T-helper 17 cell (primary cell): ENCODE data around the gene RAVER2. TPM values are rescaled to one million over a fixed set of nuclear protein-coding genes. Genes with fewer than 3 reads are reported as not detected.
A peak's percentile ranks its signal among the peaks of the same experiment; 100 is the strongest.
"Not testable (repeated sequence)": the region's sequence is repeated elsewhere in the genome, so short reads cannot be mapped to it uniquely, and the experiment has no call there.

Experiments
- ATAC-seq: fragments of 150-1000 bp; cut with Tn5 transposase; 2 replicates; pipeline ENCODE4 v1.10.0; 2021; ENCODE audit warnings: mild to moderate bottlenecking, moderate library complexity
- DNase-seq, 3 donors: peaks; one replicate each; pipeline versions ENCODE4 v3.0.0 to v3.0.0-alpha.2; 2020 to 2021
- H3K9me3 ChIP-seq: one replicate; pipeline ENCODE4 v1.7.0; 2013; ENCODE audit warnings: low read length, mild to moderate bottlenecking; ENCODE audit not compliant: control insufficient read depth, poor library complexity, severe bottlenecking
- H3K27ac Mint-ChIP-seq: one replicate; pipeline ENCODE4 v1.8.0; 2022; ENCODE audit warnings: mild to moderate bottlenecking, moderate library complexity, mixed read lengths
- H3K27me3 Mint-ChIP-seq: one replicate; pipeline ENCODE4 v1.8.0; 2022; ENCODE audit warnings: mixed read lengths
- H3K36me3 Mint-ChIP-seq: one replicate; pipeline ENCODE4 v1.8.0; 2022; ENCODE audit warnings: low read depth, mixed read lengths
- H3K4me1 Mint-ChIP-seq: one replicate; pipeline ENCODE4 v1.8.0; 2022; ENCODE audit warnings: mild to moderate bottlenecking, mixed read lengths
- H3K4me3 Mint-ChIP-seq: one replicate; pipeline ENCODE4 v1.8.0; 2022; ENCODE audit warnings: mild to moderate bottlenecking, moderate library complexity, mixed read lengths
- total RNA-seq, 4 donors: library from RNA in 2 of 4; stranded (reverse) in 2 of 4; gene quantifications; one replicate each; pipeline ENCODE4 v1.2.3 and lab custom pipeline; 2022 to 2026

RAVER2 gene
- total RNA-seq, 2 donors from 2014 or later = 1.5 to 1.6 TPM

DNA sequence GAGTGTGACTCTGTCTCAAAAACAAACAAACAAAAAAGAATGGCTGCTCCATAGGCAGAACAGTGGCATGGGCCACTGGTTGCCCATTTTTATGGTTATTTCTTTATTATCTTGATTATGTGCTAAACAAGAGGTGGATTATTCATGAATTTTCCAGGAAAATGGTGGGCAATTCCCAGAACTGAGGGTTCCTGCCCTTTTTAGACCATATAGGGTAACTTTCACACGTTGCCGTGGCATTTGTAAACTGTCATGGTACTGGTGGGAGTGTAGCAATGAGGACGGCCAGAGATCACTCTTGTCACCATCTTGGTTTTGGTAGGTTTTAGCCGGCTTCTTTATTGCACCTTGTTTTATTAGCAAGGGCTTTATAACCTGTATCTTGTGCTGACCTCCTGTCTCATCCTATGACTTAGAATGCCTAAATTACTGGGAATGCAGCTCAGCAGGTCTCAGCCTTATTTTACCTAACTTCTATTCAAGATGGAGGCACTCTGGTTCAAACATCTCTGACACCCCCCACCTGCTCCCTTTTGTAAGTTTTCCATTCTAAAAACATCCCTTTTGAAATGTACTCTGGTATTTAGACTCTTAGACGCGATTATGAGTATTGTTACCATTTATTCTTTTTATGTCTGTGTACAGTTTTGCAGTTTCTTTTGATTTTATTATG, 57.1 kb downstream of the RAVER2 start:
- H3K36me3 Mint-ChIP-seq = peaks cover 2% of the 10 kb centered on the region
- H3K4me3 Mint-ChIP-seq = no peak overlapping the region
- no peaks in the 10 kb centered on the region for H3K9me3 ChIP-seq
- H3K27ac Mint-ChIP-seq = no peak overlapping the region
- peaks cover 3% of the 10 kb centered on the region for H3K4me1 Mint-ChIP-seq
- no peaks in the 10 kb centered on the region for H3K27me3 Mint-ChIP-seq
- ATAC-seq (no peak), DNase-seq (no peak)

DNA sequence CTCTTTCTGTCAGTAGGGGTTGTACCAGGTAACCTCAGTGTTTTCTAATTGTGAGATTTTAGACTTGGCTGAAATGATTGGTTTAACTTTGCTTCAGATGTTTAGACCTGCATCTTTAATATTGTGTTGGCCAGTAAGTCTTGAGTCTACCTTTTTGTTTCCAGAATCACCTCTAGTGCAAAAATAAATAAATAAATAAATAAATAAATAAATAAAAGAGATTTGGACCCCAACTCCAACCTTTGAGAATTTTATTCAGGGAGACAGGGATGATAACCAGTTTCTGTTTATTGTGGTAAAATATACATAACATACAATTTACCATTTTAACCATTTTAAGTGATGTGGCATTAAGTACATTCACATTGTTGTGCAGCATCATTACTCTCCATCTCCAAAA, 64.4 kb downstream of the RAVER2 start:
- Mint-ChIP-seq H3K27ac (no peak overlapping the region), H3K36me3 (no peaks in the 10 kb centered on the region), H3K4me3 (no peak overlapping the region), H3K27me3 (no peaks in the 10 kb centered on the region), H3K4me1 (no peaks in the 10 kb centered on the region)
- H3K9me3 ChIP-seq = no peaks in the 10 kb centered on the region
- DNase-seq (no peak), ATAC-seq (no peak)

DNA sequence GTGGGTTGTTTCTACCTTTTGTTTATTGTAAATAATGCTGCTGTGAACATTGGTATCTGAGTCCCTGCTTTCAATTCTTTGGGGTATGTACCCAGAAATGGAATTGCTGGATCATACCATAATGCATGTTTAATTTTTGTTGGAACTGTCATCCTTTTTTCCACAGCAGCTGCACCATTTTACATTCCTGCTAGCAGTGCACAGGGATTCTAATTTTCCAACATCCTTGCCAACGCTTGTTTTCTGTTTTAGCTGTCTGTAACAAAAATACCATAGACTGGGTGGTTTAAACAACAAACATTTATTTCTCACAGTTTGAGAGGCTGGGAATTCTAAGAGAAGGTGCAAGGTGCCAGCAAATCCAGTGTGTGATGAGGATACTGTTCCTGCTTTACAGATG, 65.1 kb downstream of the RAVER2 start:
- no peak for DNase-seq
- no peaks in the 10 kb centered on the region for H3K4me1 Mint-ChIP-seq
- no peaks in the 10 kb centered on the region for H3K9me3 ChIP-seq
- ATAC-seq = no peak
- H3K27me3 Mint-ChIP-seq = no peaks in the 10 kb centered on the region
- H3K4me3 Mint-ChIP-seq = no peak overlapping the region
- H3K36me3 Mint-ChIP-seq = no peaks in the 10 kb centered on the region
- no peak overlapping the region for H3K27ac Mint-ChIP-seq

DNA sequence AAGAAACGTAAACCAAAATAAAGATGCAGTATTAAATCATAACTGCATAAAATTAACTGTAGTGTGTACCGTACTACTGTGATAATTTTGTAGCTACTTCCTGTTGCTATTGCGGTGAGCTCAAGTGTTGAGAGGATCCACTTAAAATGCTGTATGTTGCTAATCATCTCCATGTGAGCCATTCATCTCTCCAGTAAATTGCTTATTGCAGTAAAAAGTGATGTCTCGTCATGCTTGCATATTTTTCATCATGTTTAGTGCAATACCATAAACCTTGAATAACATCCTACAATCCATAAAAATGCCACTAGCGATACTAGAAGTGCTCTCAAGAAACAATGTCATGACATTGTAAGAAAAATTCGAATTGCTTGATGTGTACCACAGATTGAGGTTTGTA, 66.3 kb downstream of the RAVER2 start:
- Mint-ChIP-seq H3K4me3 (no peak overlapping the region), H3K27me3 (no peaks in the 10 kb centered on the region), H3K4me1 (no peaks in the 10 kb centered on the region), H3K27ac (no peak overlapping the region), H3K36me3 (no peaks in the 10 kb centered on the region)
- ATAC-seq = no peak
- H3K9me3 ChIP-seq = no peaks in the 10 kb centered on the region
- DNase-seq = no peak

DNA sequence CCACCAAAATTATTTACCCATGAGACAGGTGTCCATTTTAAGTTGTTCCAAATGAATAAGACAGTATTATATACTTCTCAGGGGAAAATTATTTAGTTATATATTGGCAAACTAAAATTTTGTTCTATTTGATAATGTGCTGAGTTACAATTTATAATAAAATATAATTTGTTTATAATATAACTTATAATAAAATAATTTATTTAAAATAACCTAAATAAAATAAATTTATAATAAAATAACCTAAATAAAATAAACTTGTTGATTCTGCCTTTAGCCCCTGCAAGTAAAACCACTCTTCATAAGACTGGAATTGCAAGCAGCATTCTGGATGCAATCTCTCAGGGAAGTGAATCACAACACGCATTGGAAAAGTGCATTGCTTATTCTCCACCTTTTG, 69.6 kb downstream of the RAVER2 start:
- H3K27me3 Mint-ChIP-seq = peaks cover 4% of the 10 kb centered on the region
- H3K27ac Mint-ChIP-seq = no peak overlapping the region
- no peaks in the 10 kb centered on the region for H3K4me1 Mint-ChIP-seq
- no peak overlapping the region for H3K4me3 Mint-ChIP-seq
- H3K36me3 Mint-ChIP-seq = no peaks in the 10 kb centered on the region
- H3K9me3 ChIP-seq = no peaks in the 10 kb centered on the region
- ATAC-seq (no peak), DNase-seq (no peak)

DNA sequence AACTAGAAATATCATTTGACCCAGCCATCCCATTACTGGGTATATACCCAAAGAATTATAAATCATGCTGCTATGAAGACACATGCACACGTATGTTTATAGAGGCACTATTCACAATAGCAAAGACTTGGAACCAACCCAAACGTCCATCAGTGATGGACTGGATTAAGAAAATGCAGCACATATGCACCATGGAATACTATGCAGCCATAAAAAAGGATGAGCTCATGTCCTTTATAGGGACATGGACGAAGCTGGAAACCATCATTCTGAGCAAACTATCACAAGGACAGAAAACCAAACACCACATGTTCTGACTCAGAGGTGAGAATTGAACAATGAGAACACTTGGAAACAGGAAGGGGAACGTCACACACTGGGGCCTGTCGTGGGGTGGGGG, 72.5 kb downstream of the RAVER2 start:
- H3K4me3 Mint-ChIP-seq = peak overlapping the region; percentile 31
- not testable (repeated sequence) for H3K27me3 Mint-ChIP-seq, H3K36me3 Mint-ChIP-seq, H3K4me1 Mint-ChIP-seq, H3K9me3 ChIP-seq, ATAC-seq, DNase-seq, H3K27ac Mint-ChIP-seq

DNA sequence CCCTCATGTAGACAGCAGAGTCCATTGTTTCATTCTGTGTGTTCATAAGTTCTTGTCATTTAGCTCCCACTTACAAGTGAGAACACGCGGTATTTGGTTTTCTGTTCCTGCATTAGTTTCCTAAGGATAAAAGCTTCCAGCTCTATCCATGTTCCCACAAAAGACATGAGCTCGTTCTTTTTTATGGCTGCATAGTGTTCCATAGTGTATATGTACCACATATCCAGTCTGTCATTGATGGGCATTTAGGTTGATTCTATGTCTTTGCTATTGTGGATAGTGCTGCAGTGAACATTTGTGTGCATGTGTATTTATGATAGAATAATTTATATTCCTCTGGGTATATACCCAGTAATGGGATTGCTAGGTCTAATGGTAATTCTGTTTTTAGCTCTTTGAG, 75.7 kb downstream of the RAVER2 start:
- H3K27ac Mint-ChIP-seq = not testable (repeated sequence)

DNA sequence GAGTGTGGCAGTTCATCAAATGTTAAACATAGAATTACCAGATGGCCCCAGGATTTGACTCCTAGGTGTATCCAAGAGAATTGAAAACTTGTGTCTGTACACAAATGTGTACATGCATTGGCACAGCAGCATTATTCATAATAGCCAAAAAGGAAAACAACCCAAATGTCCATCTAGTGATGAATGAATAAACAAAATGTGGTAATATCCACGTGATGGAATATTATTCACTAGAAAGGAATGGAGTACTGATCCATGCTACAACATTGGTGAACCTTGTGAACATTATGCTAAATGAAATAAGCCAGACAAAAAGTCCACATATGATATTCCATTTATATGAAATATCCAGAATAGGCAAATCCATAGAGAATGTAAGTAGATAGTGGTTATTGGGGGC, 77.7 kb downstream of the RAVER2 start:
- Mint-ChIP-seq H3K36me3 (no peaks in the 10 kb centered on the region), H3K27ac (no peak overlapping the region), H3K4me3 (no peak overlapping the region), H3K4me1 (peaks cover 17% of the 10 kb centered on the region), H3K27me3 (peaks cover 4% of the 10 kb centered on the region)
- no peaks in the 10 kb centered on the region for H3K9me3 ChIP-seq
- DNase-seq (no peak), ATAC-seq (no peak)

More for the DNA sequence above, 75.7 kb downstream of the RAVER2 start:
- H3K4me3 Mint-ChIP-seq, DNase-seq, H3K4me1 Mint-ChIP-seq, H3K9me3 ChIP-seq, H3K36me3 Mint-ChIP-seq, ATAC-seq, H3K27me3 Mint-ChIP-seq: not testable (repeated sequence)

DNA sequence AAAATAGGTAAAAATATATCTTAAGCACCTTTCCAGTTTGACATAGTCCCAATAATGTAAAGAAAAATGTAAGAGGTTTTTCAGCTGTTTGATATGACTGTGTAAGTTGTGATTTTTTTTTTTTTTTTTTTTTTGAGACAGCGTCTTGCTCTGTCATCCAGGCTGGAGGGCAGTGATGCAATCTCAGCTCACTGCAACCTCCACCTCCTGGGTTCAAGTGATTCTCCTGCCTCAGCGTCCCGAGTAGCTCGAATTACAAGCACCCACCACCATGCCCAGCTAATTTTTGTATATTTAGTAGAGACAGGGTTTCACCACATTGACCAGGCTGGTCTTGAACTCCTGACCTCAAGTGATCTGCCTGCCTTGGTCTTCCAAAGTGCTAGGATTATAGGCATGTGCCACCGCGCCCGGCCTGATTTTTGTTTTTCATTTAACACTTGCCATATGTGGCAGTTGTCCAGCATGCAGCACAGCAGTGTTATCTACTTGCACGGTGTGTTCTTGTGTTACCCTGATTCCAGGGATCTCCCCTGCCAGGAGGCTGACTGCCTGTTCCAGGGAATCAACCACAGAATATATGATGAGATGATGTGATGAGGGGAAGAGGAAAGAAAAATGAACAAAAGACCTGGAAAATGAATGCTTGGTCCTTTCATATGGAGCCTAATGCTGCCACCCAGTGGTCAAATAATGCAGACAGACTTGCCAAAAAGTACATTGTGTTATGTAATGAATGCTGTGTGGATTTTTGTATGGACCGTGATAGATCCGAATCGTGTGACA, 79.0 kb downstream of the RAVER2 start:
- ATAC-seq = peak; percentile 60
- Mint-ChIP-seq H3K4me1 (peaks cover 27% of the 10 kb centered on the region), H3K27me3 (no peaks in the 10 kb centered on the region), H3K4me3 (peak overlapping the region; percentile 67), H3K27ac (peak overlapping the region; percentile 87), H3K36me3 (peaks cover 2% of the 10 kb centered on the region)
- peak in 1 of 3 donors; percentile 50 for DNase-seq
- H3K9me3 ChIP-seq = no peaks in the 10 kb centered on the region

DNA sequence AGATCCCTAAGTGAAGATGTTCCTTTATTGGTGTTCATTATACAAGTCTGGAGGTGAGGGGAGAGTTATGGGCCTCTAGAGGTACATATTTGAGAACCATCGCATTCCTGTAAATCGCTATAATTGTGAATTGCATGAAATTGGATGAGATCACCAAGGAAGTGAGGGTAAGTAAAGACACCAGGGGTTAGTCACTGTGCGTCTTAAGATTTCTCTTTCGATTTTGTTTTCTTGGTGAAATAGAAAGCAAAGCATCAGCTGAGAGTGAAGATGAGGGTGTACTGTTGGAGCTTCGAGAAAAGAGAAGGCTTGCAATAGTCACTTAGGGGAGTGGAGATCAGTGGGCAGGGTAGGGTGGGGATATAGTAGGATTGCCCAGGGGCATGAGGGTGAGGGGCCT, 82.1 kb downstream of the RAVER2 start:
- H3K36me3 Mint-ChIP-seq = peaks cover 2% of the 10 kb centered on the region
- no peak for DNase-seq
- peaks cover 40% of the 10 kb centered on the region for H3K4me1 Mint-ChIP-seq
- H3K27me3 Mint-ChIP-seq = no peaks in the 10 kb centered on the region
- H3K27ac Mint-ChIP-seq = peak overlapping the region; percentile 96
- peak; percentile 76 for ATAC-seq
- H3K9me3 ChIP-seq = no peaks in the 10 kb centered on the region
- peak overlapping the region; percentile 90 for H3K4me3 Mint-ChIP-seq

DNA sequence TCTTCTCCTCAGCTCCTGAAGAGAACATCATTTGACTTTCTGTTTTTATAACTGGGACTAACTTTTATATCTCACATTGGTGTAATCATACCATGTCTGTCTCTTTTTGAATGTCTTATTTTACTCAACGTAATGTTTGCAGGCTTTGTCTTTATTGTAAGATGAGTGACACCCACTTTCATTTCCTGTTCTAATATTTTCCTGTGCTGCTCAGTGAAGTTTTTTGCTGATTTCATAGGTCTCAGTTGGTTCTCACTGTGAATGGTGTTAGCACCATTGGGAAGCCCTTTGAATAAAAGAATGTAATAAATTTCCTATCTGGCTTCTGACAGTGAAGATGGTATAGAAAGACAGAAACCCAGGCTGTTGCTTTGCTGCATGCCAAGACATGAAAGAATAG, 84.0 kb downstream of the RAVER2 start:
- H3K9me3 ChIP-seq = no peaks in the 10 kb centered on the region
- DNase-seq (no peak), ATAC-seq (peak; percentile 26)
- Mint-ChIP-seq H3K4me3 (peak overlapping the region; percentile 77), H3K4me1 (peaks cover 43% of the 10 kb centered on the region), H3K27ac (peak overlapping the region; percentile 96), H3K27me3 (no peaks in the 10 kb centered on the region), H3K36me3 (peaks cover 4% of the 10 kb centered on the region)

DNA sequence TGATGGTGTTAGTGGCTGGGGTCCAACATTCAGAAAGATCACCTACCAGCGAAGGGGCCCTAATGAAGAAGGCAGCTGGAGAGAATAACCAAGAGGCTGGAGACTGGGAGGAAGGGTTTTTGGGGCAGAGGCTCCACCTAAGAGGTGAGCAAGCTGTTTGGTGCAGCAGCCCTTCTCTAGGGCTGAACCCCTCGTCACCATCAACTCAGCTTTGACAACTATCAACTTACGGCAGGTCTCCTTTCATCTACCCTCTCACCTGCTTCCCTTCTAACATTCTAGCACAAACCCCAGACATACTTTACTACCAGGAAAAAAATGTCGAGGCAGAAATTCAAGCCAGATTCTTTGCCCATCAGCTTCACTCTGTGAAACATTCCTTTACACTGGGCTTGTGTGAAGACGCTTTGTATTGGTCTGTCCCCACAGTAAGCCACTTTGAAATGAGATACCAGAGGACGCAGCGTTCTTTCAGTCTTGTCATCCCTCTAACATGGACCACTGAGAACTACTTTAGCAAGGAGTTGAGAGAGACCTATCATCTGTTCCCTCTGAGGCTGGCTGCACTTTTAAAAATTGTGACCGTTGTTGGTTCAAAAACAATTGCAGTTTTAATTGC, 84.6 kb downstream of the RAVER2 start:
- Mint-ChIP-seq H3K36me3 (peaks cover 4% of the 10 kb centered on the region), H3K27me3 (no peaks in the 10 kb centered on the region), H3K4me3 (peak overlapping the region; percentile 77), H3K4me1 (peaks cover 38% of the 10 kb centered on the region), H3K27ac (peak overlapping the region; percentile 96)
- ATAC-seq (no peak), DNase-seq (no peak)
- H3K9me3 ChIP-seq = no peaks in the 10 kb centered on the region

DNA sequence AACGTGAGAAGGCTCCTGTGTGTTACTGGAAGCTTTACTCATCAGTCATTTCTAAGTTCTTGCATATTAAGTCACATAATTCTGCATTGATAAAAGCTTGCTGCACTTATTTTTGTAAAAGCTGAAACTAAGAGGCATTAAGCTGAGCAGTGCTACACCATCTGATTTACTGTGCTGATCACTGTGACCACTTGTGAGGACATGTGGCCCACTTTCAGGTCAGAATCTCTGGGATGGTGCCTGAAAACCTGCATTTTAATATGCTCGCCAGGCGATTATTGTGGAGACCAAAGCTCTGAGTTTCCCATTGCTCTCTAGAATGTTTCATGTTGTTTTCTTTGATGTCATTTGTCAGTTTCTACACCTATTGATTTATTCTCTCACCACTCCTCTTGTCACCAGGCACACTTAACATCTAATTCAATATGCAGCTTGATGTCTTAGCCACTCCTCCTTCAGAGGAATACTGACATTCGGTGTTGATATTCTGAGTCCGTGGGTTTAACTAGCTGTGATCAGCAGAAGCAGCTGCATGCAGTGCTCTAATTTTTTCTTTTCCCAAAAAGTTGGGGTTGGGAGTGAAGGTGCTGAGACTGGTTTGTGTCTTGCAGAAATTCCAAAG, 85.3 kb downstream of the RAVER2 start:
- no peak overlapping the region for H3K4me3 Mint-ChIP-seq
- peak overlapping the region; percentile 96 for H3K27ac Mint-ChIP-seq
- peaks cover 38% of the 10 kb centered on the region for H3K4me1 Mint-ChIP-seq

More for the DNA sequence above, 85.3 kb downstream of the RAVER2 start:
- DNase-seq (no peak), ATAC-seq (no peak)
- H3K9me3 ChIP-seq = no peaks in the 10 kb centered on the region
- H3K36me3 Mint-ChIP-seq = peaks cover 4% of the 10 kb centered on the region
- no peaks in the 10 kb centered on the region for H3K27me3 Mint-ChIP-seq
